Glutamatergic neuron (in vitro differentiated cells): ENCODE results near the gene RNF213. TPM values are rescaled to one million over a fixed set of nuclear protein-coding genes. Genes with fewer than 3 reads are reported as not detected.

Experiments
- DNase-seq: peaks from one replicate; pipeline ENCODE4 v3.0.0; 2022
- H3K27ac Mint-ChIP-seq: one replicate; pipeline ENCODE4 v1.8.0; 2020; ENCODE audit warnings: mild to moderate bottlenecking, mixed read lengths, inconsistent platforms; ENCODE audit not compliant: unreplicated experiment
- H3K27me3 Mint-ChIP-seq: one replicate; pipeline ENCODE4 v1.8.0; 2020; ENCODE audit warnings: mild to moderate bottlenecking, moderate library complexity, mixed read lengths, inconsistent platforms; ENCODE audit not compliant: unreplicated experiment
- H3K36me3 Mint-ChIP-seq: one replicate; pipeline ENCODE4 v1.8.0; 2020; ENCODE audit warnings: mild to moderate bottlenecking, mixed read lengths, inconsistent platforms; ENCODE audit not compliant: unreplicated experiment
- H3K4me1 Mint-ChIP-seq: one replicate; pipeline ENCODE4 v1.8.0; 2020; ENCODE audit warnings: mild to moderate bottlenecking, low read depth, mixed read lengths, inconsistent platforms; ENCODE audit not compliant: unreplicated experiment
- H3K4me3 Mint-ChIP-seq: one replicate; pipeline ENCODE4 v1.8.0; 2020; ENCODE audit warnings: mild to moderate bottlenecking, mixed read lengths, inconsistent platforms; ENCODE audit not compliant: unreplicated experiment
- H3K9me3 Mint-ChIP-seq: one replicate; pipeline ENCODE4 v1.8.0; 2020; ENCODE audit warnings: mild to moderate bottlenecking, moderate library complexity, mixed read lengths, inconsistent platforms; ENCODE audit not compliant: unreplicated experiment
- total RNA-seq: library from RNA; stranded (reverse); fragmentation: NEBNext Ultra II Directional; extraction: Animal tissue kit (Norgen Biotek cat#: 25700); gene quantifications from one replicate; pipeline ENCODE4 v1.2.1, GENCODE V29; 2021; ENCODE audit not compliant: unreplicated experiment
- TF ChIP-seq, protein P1 (sequence below): fragments of 200-600 bp; sonication (generic); IDR thresholded peaks from one replicate; pipeline ENCODE4 v1.5.0; 2021; ENCODE audit not compliant: partially characterized antibody, unreplicated experiment

The RNF213 gene
- total RNA-seq, 1 donor from 2014 or later = 34.7 TPM

DNA sequence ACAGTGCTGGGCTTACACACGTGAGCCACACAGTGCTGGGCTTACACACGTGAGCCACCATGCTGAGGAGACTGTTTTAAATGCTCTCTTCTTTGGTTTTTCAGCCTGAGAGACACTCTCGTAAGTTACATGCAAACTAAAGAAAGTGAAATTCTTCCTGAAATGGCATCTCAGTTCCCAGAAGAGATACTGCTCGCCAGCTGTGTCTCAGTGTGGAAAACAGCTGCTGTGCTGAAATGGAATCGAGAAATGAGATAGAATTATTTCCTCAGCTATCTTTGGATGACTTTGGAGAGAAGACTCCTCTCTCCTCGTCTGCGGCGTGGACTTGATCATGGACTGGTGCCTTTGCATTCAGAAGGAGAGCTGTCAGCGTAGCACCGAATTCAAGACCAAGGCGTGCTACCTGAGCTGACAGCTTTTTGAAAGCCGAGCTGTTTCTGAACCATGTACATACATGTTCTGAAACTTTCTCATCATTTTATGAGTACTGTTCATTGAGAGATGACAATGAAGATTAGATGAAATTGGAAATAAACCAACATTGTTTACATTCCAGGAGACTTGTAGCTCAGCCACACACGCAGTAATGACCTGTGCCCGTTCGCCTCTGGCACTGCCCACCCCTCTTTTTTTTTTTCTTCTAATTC is 132.7 kb downstream of the RNF213 start:
- H3K27ac Mint-ChIP-seq = no peak overlapping the region
- peaks cover 2% of the 10 kb centered on the region for H3K9me3 Mint-ChIP-seq
- no peak overlapping the region for H3K4me3 Mint-ChIP-seq

DNA sequence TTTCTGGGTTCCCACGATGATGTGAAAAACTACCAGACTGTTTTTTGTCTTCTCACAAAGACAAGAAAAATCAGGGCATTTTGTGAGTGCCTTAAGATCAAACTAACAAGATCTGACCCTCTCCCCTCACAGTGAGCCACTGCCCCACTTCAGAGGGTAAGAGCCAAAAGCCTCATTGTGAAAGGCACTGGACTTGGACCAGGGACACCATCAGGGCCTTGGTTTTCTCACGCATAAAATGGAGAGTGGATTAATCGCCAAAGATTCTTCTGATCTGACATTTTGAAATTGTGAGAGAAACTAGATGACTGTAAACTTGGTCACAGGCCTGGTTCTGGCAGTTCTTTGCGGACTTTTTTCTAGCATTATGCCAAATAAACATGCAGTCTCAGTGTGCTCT is 133.3 kb downstream of the RNF213 start:
- Mint-ChIP-seq H3K4me1 (peaks cover 20% of the 10 kb centered on the region), H3K9me3 (peaks cover 2% of the 10 kb centered on the region), H3K27ac (no peak overlapping the region), H3K4me3 (no peak overlapping the region), H3K27me3 (peaks cover 7% of the 10 kb centered on the region), H3K36me3 (no peaks in the 10 kb centered on the region)
- no peak for DNase-seq
- TF ChIP-seq, protein P1, sequence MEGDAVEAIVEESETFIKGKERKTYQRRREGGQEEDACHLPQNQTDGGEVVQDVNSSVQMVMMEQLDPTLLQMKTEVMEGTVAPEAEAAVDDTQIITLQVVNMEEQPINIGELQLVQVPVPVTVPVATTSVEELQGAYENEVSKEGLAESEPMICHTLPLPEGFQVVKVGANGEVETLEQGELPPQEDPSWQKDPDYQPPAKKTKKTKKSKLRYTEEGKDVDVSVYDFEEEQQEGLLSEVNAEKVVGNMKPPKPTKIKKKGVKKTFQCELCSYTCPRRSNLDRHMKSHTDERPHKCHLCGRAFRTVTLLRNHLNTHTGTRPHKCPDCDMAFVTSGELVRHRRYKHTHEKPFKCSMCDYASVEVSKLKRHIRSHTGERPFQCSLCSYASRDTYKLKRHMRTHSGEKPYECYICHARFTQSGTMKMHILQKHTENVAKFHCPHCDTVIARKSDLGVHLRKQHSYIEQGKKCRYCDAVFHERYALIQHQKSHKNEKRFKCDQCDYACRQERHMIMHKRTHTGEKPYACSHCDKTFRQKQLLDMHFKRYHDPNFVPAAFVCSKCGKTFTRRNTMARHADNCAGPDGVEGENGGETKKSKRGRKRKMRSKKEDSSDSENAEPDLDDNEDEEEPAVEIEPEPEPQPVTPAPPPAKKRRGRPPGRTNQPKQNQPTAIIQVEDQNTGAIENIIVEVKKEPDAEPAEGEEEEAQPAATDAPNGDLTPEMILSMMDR = no peak

More for the DNA sequence above, 132.7 kb downstream of the RNF213 start:
- no peak for DNase-seq
- TF ChIP-seq, protein P1 = no peak
- Mint-ChIP-seq H3K27me3 (peaks cover 7% of the 10 kb centered on the region), H3K36me3 (no peaks in the 10 kb centered on the region), H3K4me1 (peaks cover 24% of the 10 kb centered on the region)

DNA sequence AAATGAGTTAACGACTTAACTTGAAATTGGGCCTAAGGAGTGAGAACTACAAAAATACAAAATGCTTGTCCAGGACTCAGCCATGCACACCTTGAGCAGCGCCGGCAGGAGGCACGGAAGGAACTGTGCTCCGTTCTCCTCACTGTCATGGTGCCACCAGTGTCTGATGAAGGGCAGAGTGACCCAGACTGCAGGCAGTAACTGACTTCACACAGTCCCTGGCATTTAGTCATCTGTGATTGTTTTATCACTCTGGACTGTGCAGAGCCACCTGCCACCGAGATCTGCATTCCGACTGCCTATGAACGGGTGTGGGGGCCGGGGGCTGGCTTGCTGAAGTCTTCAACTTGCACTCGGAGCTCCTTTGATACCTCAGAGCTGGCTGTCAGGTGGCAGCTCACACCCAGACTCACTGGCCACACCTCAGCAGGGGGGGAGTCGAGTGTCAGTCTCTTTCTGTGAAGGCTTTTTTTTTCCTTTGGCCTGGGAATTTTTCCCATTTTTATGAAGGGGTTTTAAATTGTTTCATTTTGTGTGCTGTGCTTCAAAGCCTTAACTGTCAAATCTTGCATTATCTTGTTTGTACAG is 134.1 kb downstream of the RNF213 start:
- Mint-ChIP-seq H3K9me3 (peaks cover 2% of the 10 kb centered on the region), H3K27ac (no peak overlapping the region)
- TF ChIP-seq, protein P1 = no peak

DNA sequence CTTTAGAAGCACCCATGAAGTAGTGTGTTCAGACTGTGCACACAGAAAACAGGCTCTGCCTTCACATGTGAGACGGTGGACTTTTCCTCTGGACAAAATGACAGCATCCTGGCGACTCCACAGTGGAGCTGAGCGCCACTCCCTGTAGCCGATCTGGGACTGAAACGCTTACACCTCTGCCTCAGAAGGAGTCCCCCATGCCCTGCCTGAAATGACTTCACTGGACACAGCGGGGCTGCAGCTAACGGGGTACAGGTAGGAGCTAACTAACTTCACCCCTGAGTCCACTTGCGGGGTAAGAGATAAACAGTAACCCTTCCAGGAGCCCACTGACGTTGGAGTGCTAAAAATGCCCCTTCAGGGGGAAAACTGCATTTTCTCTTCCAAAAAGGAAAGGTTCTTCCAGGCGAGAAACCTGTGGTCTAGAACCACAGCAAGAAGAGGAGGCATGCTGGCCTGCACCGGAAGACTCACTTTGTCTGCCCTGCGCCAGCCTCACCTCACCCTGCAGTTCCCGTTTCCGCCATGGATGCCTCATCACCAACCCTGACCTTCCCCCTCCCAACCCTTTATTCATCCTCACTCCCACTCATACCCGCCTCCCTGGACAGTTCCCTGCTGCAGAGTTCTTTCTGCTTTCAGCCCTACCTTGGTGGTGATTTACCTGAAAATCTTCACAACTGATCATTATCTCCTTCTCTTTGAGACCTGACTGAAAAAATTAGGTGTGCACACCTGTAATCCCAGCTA is 134.9 kb downstream of the RNF213 start:
- H3K4me1 Mint-ChIP-seq = peaks cover 22% of the 10 kb centered on the region
- H3K36me3 Mint-ChIP-seq = peaks cover 3% of the 10 kb centered on the region
- no peak for DNase-seq

More for the DNA sequence above, 134.1 kb downstream of the RNF213 start:
- peaks cover 19% of the 10 kb centered on the region for H3K4me1 Mint-ChIP-seq
- H3K36me3 Mint-ChIP-seq = no peaks in the 10 kb centered on the region
- H3K27me3 Mint-ChIP-seq = peaks cover 4% of the 10 kb centered on the region
- DNase-seq = no peak
- no peak overlapping the region for H3K4me3 Mint-ChIP-seq

More for the DNA sequence above, 134.9 kb downstream of the RNF213 start:
- Mint-ChIP-seq H3K27ac (no peak overlapping the region), H3K4me3 (no peak overlapping the region), H3K9me3 (peaks cover 1% of the 10 kb centered on the region), H3K27me3 (no peaks in the 10 kb centered on the region)
- TF ChIP-seq, protein P1 = no peak
